Natural killer cell (primary cell): ENCODE data around the gene PCDHB15. TPM values are rescaled to one million over a fixed set of nuclear protein-coding genes. Genes with fewer than 3 reads are reported as not detected.
"Not testable (repeated sequence)": the region's sequence is repeated elsewhere in the genome, so short reads cannot be mapped to it uniquely, and the experiment has no call there.

ENCODE experiments used
- ATAC-seq, 3 donors: fragments of 150-1000 bp in 2 of 3; fragments of 200-7000 bp in 1 of 3; cut with Tn5 transposase; 1 replicate in 1 of 3; 2 replicates in 2 of 3; pipeline ENCODE4 v1.10.0; 2021; ENCODE audit warnings: mild to moderate bottlenecking in 2 of 3, moderate library complexity in 2 of 3
- DNase-seq, 2 donors: peaks; one replicate each; pipeline versions ENCODE4 v3.0.0 to v3.0.0-alpha.2; 2013 to 2021; ENCODE audit warnings: mixed read lengths in 1 of 2
- H3K27ac ChIP-seq: one replicate; pipeline ENCODE4 v1.5.1; 2013; ENCODE audit warnings: mild to moderate bottlenecking, low read length
- H3K27me3 ChIP-seq: one replicate; pipeline ENCODE4 v1.6.1; 2013; ENCODE audit warnings: low read length; ENCODE audit not compliant: control insufficient read depth, insufficient read depth
- H3K36me3 ChIP-seq: one replicate; pipeline ENCODE4 v1.6.1; 2013; ENCODE audit warnings: low read length; ENCODE audit not compliant: control insufficient read depth, insufficient read depth
- H3K4me1 ChIP-seq: one replicate; pipeline ENCODE4 v1.6.1; 2013; ENCODE audit warnings: low read length; ENCODE audit not compliant: control insufficient read depth, insufficient read depth
- H3K4me3 ChIP-seq: one replicate; pipeline ENCODE4 v1.5.1; 2013; ENCODE audit warnings: low read length
- H3K9me3 ChIP-seq: one replicate; pipeline ENCODE4 v1.6.1; 2013; ENCODE audit warnings: low read length; ENCODE audit not compliant: control insufficient read depth, insufficient read depth
- H3K27ac Mint-ChIP-seq, 2 donors: one replicate each; pipeline ENCODE4 v1.8.0; 2022; ENCODE audit warnings: mild to moderate bottlenecking in 2 of 2, mixed read lengths in 2 of 2, moderate library complexity in 1 of 2
- H3K27me3 Mint-ChIP-seq, 2 donors: one replicate each; pipeline ENCODE4 v1.8.0; 2022; ENCODE audit warnings: low read depth in 2 of 2, mixed read lengths in 2 of 2
- H3K36me3 Mint-ChIP-seq: one replicate; pipeline ENCODE4 v1.8.0; 2022; ENCODE audit warnings: mixed read lengths
- H3K4me1 Mint-ChIP-seq, 2 donors: one replicate each; pipeline ENCODE4 v1.8.0; 2022; ENCODE audit warnings: mixed read lengths in 2 of 2
- H3K4me3 Mint-ChIP-seq: one replicate; pipeline ENCODE4 v1.8.0; 2022; ENCODE audit warnings: mild to moderate bottlenecking, moderate library complexity, mixed read lengths
- H3K9me3 Mint-ChIP-seq, 2 donors: one replicate each; pipeline ENCODE4 v1.8.0; 2022; ENCODE audit warnings: mixed read lengths in 2 of 2
- WGBS: methylation state at CpG from one replicate; pipeline ENCODE4 v1.1.7; 2013; ENCODE audit warnings: missing lambda C conversion rate; ENCODE audit not compliant: insufficient coverage; 5-methylcytosine and 5-hydroxymethylcytosine counted together
- intact Hi-C: fragments of 100-400 bp; cut with micrococcal nuclease; formaldehyde crosslinking; loops from one replicate; pipeline ENCODE4 v1.14.2; 2022
- total RNA-seq, 4 donors: library from RNA; stranded (reverse); fragments of 120-200 nt in 1 of 4; gene quantifications; one replicate each; pipeline versions ENCODE4 v1.2.3 to v1.2.4, GENCODE V29; 2013 to 2022
- TF ChIP-seq, protein P1 (sequence below): fragments of 200-600 bp; IDR thresholded peaks from one replicate; pipeline ENCODE4 v1.8.0; 2022; ENCODE audit warnings: antibody characterized with exemption

Gene PCDHB15
- total RNA-seq, 3 donors from 2014 or later (not counting 1 experiment from before 2014, with no cell fraction given) = not detected

DNA sequence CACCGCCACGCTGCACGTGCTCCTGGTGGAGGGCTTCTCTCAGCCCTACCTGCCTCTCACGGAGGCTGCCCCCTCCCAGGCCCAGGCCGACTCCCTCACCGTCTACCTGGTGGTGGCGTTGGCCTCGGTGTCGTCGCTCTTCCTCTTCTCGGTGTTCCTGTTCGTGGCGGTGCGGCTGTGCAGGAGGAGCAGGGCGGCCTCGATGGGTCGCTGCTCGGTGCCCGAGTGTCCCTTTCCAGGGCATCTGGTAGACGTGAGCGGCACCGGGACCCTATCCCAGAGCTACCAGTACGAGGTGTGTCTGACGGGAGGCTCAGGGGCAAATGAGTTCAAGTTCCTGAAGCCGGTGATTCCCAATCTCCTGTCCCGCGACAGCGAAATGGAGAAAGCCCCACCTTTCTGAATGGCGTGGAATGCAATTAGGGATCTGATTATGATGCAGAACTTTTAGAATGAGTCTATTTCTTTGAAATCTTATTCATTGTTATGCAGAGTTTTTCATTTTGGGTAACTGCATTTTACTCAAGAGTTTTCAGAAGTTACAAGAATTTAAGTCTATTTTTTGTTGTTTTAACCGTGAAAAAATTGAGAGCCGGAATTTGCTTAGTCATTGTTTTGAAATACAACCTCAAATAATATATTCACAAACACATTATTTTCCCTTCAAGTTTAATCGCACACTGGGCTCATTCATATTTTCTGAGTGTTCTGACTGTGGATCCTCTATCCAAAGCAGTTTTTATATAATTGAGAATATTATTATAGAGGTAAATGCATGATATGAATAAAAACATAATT, 8.5 kb upstream of the PCDHB15 start:
- H3K4me3 Mint-ChIP-seq = no peak overlapping the region
- Histone ChIP-seq H3K27me3 (peaks cover 23% of the 10 kb centered on the region), H3K36me3 (no peaks in the 10 kb centered on the region), H3K4me1 (no peaks in the 10 kb centered on the region), H3K27ac (no peak overlapping the region), H3K9me3 (peaks cover 45% of the 10 kb centered on the region), H3K4me3 (no peak overlapping the region)
- H3K9me3 Mint-ChIP-seq = peaks cover 11 to 16% of the 10 kb centered on the region in 2 donors
- no peaks in the 10 kb centered on the region for H3K4me1 Mint-ChIP-seq
- intact Hi-C loops = no loop called here
- H3K36me3 Mint-ChIP-seq = peaks cover 20% of the 10 kb centered on the region
- TF ChIP-seq, protein P1, sequence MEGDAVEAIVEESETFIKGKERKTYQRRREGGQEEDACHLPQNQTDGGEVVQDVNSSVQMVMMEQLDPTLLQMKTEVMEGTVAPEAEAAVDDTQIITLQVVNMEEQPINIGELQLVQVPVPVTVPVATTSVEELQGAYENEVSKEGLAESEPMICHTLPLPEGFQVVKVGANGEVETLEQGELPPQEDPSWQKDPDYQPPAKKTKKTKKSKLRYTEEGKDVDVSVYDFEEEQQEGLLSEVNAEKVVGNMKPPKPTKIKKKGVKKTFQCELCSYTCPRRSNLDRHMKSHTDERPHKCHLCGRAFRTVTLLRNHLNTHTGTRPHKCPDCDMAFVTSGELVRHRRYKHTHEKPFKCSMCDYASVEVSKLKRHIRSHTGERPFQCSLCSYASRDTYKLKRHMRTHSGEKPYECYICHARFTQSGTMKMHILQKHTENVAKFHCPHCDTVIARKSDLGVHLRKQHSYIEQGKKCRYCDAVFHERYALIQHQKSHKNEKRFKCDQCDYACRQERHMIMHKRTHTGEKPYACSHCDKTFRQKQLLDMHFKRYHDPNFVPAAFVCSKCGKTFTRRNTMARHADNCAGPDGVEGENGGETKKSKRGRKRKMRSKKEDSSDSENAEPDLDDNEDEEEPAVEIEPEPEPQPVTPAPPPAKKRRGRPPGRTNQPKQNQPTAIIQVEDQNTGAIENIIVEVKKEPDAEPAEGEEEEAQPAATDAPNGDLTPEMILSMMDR = no peak
- ATAC-seq (no peak), DNase-seq (no peak)
- 32% methylated on average over 31 of the region's 32 CpGs for WGBS
- H3K27me3 Mint-ChIP-seq = peaks cover 0 to 6% of the 10 kb centered on the region in 2 donors
- H3K27ac Mint-ChIP-seq = no peak overlapping the region

DNA sequence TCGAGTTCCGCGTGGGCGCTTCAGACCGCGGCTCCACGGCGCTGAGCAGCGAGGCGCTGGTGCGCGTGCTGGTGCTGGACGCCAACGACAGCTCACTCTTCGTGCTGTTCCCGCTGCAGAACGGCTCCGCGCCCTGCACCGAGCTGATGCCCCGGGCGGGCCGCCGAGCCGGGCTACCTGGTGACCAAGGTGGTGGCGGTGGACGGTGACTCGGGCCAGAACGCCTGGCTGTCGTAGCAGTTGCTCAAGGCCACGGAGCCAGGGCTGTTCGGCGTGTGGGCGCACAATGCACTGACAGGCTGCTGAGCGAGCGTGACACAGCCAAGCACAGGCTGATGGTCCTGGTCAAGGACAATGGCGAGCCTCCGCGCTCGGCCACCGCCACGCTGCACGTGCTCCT, 3.7 kb upstream of the PCDHB15 start:
- H3K4me3 Mint-ChIP-seq = no peak overlapping the region
- no peak overlapping the region for H3K27ac Mint-ChIP-seq
- H3K4me1 ChIP-seq = no peaks in the 10 kb centered on the region
- H3K4me1 Mint-ChIP-seq = no peaks in the 10 kb centered on the region
- DNase-seq (no peak), ATAC-seq (no peak)
- H3K36me3 Mint-ChIP-seq = peaks cover 36% of the 10 kb centered on the region
- H3K27ac ChIP-seq = no peak overlapping the region
- H3K9me3 ChIP-seq = peaks cover 55% of the 10 kb centered on the region
- intact Hi-C loops = no loop called here
- peaks cover 9 to 16% of the 10 kb centered on the region in 2 donors for H3K9me3 Mint-ChIP-seq
- TF ChIP-seq, protein P1 = no peak
- peaks cover 14% of the 10 kb centered on the region for H3K27me3 ChIP-seq
- 36% methylated on average over 43 of the region's 43 CpGs for WGBS
- no peaks in the 10 kb centered on the region for H3K36me3 ChIP-seq
- no peak overlapping the region for H3K4me3 ChIP-seq
- peaks cover 0 to 10% of the 10 kb centered on the region in 2 donors for H3K27me3 Mint-ChIP-seq

DNA sequence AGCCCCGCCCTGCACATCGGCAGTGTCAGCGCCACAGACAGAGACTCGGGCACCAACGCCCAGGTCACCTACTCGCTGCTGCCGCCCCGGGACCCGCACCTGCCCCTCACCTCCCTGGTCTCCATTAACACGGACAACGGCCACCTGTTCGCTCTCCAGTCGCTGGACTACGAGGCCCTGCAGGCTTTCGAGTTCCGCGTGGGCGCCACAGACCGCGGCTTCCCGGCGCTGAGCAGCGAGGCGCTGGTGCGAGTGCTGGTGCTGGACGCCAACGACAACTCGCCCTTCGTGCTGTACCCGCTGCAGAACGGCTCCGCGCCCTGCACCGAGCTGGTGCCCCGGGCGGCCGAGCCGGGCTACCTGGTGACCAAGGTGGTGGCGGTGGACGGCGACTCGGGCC, 1.8 kb downstream of the PCDHB15 start:
- H3K27me3 Mint-ChIP-seq, H3K27ac ChIP-seq, H3K4me1 ChIP-seq, H3K4me3 ChIP-seq, H3K27ac Mint-ChIP-seq, intact Hi-C loops, ATAC-seq, H3K4me1 Mint-ChIP-seq, DNase-seq, H3K4me3 Mint-ChIP-seq, H3K36me3 ChIP-seq, H3K27me3 ChIP-seq: not testable (repeated sequence)
- H3K36me3 Mint-ChIP-seq = peaks cover 34% of the 10 kb centered on the region
- whole genome bisulfite sequencing = 61% methylated on average over 23 of the region's 42 CpGs
- peaks cover 14 to 18% of the 10 kb centered on the region in 2 donors for H3K9me3 Mint-ChIP-seq
- H3K9me3 ChIP-seq = peaks cover 48% of the 10 kb centered on the region

DNA sequence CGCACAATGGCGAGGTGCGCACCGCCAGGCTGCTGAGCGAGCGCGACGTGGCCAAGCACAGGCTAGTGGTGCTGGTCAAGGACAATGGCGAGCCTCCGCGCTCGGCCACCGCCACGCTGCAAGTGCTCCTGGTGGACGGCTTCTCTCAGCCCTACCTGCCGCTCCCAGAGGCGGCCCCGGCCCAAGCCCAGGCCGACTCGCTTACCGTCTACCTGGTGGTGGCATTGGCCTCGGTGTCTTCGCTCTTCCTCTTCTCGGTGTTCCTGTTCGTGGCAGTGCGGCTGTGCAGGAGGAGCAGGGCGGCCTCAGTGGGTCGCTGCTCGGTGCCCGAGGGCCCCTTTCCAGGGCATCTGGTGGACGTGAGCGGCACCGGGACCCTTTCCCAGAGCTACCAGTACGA, 2.2 kb downstream of the PCDHB15 start:
- Mint-ChIP-seq H3K36me3 (peaks cover 30% of the 10 kb centered on the region), H3K9me3 (peaks cover 14 to 18% of the 10 kb centered on the region in 2 donors)
- 61% methylated on average over 34 of the region's 34 CpGs for WGBS
- H3K27me3 ChIP-seq, H3K4me1 Mint-ChIP-seq, intact Hi-C loops, H3K4me3 Mint-ChIP-seq, H3K4me1 ChIP-seq, ATAC-seq, H3K27ac Mint-ChIP-seq, H3K36me3 ChIP-seq, DNase-seq, H3K27ac ChIP-seq, H3K4me3 ChIP-seq, H3K27me3 Mint-ChIP-seq: not testable (repeated sequence)
- peaks cover 46% of the 10 kb centered on the region for H3K9me3 ChIP-seq
